ENCODE measurements around the gene FSHR.

DNA sequence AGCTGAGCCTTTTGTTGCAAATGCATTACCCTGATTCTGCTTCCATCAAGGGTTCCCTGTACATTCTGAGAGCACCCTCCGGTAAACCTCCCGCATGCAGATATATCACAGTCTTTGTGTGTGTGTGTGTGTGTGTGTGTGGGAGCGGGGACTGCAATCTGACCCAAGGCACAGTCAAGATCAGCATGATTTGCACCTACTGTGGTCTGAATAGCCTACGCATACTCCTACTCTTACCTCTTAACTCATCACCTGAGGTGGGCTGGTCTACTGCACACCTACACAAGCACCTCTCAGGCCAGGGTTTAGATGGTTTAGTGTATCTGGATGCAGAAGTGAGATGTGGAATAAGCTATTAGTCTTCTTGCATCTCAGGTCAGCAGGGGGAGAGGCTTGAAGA lies 174.6 kb downstream of the FSHR start:
- TF ChIP-seq, protein P1, sequence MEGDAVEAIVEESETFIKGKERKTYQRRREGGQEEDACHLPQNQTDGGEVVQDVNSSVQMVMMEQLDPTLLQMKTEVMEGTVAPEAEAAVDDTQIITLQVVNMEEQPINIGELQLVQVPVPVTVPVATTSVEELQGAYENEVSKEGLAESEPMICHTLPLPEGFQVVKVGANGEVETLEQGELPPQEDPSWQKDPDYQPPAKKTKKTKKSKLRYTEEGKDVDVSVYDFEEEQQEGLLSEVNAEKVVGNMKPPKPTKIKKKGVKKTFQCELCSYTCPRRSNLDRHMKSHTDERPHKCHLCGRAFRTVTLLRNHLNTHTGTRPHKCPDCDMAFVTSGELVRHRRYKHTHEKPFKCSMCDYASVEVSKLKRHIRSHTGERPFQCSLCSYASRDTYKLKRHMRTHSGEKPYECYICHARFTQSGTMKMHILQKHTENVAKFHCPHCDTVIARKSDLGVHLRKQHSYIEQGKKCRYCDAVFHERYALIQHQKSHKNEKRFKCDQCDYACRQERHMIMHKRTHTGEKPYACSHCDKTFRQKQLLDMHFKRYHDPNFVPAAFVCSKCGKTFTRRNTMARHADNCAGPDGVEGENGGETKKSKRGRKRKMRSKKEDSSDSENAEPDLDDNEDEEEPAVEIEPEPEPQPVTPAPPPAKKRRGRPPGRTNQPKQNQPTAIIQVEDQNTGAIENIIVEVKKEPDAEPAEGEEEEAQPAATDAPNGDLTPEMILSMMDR (IDR thresholded peaks at IDR 0.05): no peak
- no peak for TF ChIP-seq POLR2A (IDR thresholded peaks at IDR 0.05)

All from upper lobe of left lung (tissue), 4 donors.